ENCODE data around the gene CDC42BPA.
"Not testable (repeated sequence)": the region's sequence is repeated elsewhere in the genome, so short reads cannot be mapped to it uniquely, and the experiment has no call there.

The CDC42BPA gene

DNA sequence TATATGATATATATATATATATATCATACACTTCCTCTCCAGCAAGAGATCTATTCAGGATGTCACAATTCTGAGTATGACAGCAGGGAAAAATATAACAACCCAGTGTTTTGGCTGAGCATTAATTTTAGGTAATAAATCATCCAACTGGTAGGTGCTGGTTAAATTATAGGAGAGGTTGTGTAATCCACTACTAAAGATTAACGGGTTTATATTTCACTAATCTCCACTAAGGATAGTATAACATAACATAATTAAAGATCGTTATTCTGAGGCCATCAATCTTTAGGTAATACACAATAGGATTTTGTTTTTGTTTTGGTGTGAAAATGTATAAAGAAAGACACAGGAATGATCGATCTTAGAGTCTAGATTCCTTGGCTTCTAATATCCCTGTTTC lies 276.0 kb downstream of the CDC42BPA start:
- DNase-seq = no peak

DNA sequence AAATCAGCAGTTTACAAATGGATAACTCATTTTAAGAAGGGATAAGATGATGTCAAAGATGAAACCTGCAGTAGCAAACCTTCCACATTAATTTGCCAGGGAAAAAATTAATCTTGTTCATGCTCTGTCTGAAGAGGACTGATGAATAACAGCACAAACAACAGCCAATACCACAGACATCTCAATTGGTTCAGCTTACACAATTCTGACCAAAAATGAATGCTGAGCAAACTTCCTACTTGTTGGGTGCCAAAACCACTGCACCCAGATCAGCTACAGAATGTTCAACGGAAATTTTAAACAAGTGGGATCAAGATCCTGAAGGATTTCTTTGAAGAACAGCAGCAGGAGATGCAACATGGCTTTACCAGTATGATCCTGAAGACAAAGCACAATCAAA lies 279.9 kb downstream of the CDC42BPA start:
- DNase-seq = no peak

DNA sequence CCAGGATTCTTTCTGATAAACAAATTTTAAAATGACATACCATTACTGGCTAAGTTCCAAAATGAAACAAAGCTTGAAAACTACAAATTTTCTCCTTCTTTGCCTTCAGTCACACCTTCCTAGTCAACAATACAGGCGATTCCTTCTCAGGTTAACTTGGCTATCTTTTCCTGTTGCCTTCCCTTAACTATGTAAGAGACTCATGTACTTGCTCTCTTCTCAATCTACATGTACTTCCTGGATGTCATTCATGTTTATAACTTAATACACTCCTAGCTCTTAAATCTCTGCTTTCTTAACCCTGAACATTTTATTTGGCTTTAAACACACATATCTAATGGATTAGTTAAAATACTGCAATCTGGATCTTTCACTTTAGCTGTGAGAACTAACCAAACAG lies 281.2 kb downstream of the CDC42BPA start:
- DNase-seq = no peak

DNA sequence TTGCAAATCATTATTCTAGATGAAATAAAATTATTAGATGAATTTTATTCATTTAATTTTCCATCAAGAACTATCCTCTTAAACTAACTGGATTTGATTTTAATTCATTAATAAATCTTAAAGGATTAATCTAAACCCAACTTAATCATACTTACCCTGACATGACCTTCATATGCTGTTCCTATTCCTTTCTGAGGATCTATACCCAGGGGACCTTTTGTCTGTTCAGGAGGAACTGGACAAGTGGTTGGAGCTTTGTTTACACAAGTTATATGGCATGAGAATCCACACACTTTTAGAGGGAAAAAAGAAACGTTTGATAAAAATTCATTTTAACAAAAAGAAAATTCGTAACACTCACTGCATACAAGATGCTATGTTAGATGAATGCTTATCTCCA lies 283.0 kb downstream of the CDC42BPA start:
- peak; percentile 36 for DNase-seq

DNA sequence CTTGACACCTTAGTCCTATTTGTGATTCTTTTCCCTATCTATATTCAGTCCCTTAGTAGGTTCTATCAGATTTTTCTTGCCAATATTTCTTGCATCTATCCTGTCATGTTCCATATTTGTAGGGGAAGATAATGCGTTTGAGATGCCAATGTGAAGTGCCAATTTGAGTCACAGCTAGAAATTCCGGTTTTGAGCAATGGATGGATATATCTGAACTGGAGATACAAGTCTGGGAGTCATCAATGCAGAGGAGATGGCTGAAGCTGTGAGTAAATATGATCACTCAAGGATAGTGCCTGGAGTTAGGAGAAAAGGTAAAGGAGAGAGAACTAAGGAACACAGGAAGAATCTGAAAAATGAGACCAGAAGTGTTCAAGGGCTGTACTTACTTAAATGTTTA lies 284.4 kb downstream of the CDC42BPA start:
- no peak for DNase-seq

DNA sequence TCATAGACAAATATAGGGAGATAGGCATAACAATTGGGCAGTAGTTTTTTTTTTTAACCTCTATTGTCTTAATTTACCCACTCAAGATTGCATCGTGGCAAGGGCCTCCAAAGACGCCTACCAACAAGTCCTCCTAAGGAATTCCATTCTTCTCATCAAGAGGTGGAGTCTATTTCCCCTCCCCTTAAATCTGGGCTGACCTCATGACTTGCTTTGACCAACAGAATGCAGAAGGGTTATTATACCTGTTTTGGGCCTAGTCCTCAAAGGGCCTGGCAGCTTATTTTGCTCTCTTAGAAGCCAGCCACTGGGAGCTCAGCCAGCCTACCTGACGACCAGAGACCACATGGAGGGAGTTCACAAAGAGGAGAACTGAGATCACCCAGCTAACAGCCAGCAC lies 285.9 kb downstream of the CDC42BPA start:
- DNase-seq = no peak

DNA sequence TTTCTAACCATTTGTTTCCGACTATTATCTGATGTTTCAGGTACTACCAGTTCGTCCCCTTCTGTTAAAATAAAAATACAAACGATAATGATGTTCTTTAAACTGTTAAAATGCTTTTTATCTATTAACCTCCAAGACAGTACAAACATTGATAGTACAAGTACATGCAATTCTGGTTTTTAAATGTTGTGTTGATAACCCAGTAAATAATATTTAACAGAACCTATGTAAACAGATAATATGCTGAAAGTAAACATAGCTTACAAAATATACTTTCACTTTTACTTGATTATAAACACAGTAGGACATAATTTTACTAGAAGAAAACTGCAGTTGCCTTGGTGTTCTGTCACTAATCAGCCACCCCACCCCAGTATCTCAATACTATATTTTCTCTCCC lies 301.3 kb downstream of the CDC42BPA start:
- no peak for DNase-seq

DNA sequence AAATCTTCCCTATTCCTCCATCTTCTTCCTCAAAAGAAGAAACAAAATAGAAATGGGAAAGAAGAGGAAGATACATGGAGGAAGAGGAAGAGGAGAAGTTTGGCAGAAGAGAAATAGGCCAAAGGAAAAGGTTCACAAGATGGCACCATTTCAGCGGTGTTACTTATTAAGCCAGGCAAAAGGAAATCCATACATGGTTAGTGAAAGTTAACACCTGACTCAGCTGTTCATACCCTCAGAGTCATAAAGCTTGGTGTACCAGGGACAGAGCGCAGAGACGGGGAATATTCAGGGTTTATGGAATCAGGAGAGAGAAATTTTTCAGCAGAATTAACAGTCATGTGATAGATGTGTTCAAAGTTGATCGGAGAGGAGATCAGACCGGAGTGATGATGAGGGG lies 307.6 kb downstream of the CDC42BPA start:
- DNase-seq = no peak

DNA sequence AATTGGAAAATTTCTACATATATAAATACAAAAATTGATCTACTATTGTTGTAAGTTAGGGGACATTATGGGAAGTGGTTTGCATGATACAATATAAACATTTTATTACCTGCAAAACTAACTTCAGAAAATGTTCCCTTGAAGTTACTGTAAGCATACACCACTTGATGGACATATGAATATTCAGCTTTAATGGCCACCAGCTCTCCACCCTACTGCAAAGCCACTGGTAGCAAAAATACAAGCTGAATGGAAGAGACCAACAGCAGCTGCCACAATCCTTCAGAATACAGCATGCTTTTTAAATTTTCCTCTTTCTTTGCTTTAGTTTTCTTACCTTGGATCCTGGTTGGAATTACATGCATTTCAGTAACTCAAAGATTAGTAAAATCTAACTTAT lies 308.4 kb downstream of the CDC42BPA start:
- DNase-seq = no peak

DNA sequence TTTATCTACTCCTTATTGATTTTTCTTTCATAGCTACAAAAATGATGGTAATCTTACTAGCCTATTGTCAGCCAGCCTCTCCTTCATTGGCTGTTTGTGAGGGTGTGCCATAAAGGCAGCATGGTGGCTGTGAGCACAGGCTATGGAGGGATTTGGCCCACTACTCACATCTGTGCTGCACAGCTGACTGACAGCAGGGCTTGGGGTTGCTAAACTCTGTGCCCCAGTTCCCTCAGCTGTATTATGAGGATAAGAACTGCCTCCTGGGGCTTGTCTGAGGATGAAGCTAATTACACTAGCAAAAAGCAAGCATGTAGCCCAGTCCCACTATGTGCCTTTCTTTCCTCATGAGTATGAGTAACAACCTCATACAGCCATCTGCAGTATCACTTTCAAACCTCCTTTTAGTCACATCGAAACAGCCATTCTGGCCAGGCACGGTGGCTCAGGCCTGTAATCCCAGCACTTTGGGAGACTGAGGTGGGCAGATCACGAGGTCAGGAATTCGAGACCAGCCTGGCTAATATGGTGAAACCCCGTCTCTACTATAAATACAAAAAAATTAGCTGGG lies 312.0 kb downstream of the CDC42BPA start:
- DNase-seq = no peak

DNA sequence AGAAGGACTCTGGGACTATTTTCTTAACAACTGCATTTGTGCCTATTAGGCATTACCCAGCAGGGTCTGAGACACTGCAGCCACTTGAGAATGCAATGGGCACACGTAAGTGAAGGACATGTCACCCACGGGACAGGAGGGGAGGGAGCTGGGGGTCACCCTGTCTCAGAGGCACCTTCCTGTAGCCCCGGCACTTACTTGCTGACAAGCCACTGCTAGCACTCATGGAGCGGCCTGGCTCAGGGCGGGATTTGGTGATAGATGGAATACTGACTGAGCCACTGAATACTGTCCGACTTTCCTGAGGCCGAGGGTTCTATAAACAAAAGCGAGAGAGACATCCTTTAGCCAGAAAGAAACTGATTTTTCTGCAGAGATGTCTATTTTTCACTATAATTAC lies 313.5 kb downstream of the CDC42BPA start:
- DNase-seq = no peak

DNA sequence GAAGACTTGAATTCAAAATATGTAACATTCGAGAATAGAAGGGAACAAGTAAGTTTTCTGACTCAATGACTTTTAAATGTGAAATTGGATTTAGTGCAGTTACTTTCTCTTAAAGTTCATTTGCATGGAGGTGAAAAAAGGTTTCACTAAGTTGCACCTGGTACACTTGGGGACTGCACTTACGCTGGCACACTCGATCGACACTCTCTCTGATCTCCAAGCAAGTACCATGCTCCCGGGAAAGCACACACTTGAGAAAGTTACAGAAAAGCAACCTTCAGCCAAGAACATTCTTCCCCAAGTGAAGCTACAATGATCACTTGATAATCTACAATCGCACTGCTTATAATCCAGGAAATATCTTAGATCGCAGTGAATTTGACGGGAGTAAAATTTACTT lies 315.1 kb downstream of the CDC42BPA start:
- no peak for DNase-seq

DNA sequence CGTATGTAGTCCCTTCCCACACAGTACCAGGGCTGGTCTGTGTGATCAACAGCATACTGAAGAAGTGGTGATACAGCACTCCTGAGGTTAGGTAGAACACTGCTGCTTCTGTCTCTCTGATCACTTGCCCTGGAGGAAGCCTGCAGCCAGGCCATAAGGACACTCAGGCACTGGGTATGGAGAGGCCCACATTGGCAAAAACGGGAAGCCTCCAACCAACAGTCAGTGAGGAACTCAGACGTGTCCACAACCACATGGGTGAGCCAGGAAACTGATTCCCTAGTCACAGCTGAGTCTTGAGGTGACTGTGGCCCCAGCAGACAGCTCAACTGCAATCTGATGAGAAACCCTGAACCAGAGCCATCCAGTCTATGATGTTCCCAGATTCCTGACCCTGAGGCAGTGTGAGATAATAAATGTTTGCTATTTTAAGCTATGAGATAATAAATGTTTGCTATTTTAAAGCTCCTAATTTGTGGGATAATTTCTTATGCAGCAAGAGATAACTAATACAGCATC lies 315.7 kb downstream of the CDC42BPA start:
- DNase-seq = no peak

DNA sequence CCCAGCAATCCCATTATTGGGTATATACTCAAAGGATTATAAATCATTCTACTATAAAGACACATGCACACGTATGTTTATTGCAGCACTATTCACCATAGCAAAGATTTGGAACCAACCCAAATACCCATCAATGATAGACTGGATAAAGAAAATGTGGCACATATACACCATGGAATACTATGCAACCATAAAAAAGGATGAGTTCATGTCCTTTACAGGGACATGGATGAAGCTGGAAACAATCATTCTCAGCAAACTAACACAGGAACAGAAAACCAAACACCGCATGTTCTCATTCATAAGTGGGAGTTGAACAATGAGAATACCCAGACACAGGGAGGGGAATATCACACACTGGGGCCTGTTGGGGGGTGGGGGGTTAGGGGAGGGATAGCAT lies 318.7 kb downstream of the CDC42BPA start:
- DNase-seq = not testable (repeated sequence)

DNA sequence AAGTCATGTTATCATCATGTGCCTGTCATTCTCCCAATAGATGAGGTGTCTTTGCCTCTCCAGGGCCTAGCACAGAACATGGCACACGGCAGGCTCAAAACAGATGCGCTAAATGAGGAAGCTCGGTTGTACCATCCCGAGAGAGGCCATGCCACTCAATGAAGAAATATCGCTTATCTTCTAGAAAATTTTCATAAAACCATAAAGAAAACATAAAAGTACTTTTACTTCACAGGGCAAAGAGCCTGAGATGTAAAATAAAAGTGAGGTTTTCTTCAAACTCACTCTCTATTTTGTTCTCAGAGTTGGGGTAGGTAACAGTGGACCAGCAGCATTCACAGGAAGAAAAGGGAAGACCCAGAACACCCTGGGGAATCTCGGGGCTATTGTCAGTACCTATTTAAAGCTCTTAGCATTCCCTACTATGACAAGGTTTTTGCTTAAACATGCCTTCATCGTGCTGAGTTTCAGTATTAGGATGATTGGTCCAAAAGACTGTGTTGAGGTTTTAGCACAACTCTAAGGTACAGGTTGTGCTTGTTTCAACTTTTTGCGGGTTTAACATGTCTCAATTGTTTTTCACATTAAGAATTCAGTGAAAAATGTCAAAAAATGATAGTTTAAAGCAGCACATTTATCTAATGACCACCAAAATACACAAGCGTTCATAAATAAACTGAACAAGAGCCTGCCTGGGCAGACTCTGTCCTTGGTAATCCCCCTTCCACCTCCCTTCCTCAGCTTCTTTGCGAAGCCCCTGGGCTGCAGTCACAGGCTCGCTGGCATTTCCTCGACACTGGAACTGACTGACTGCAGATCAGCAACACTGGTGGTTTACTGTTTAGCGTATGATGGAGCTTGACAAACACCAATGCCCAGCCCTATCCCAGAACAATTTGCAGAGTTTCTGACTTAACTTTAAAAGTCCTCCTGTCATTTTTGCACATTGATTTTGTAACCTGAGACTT lies 322.6 kb downstream of the CDC42BPA start:
- DNase-seq = no peak

DNA sequence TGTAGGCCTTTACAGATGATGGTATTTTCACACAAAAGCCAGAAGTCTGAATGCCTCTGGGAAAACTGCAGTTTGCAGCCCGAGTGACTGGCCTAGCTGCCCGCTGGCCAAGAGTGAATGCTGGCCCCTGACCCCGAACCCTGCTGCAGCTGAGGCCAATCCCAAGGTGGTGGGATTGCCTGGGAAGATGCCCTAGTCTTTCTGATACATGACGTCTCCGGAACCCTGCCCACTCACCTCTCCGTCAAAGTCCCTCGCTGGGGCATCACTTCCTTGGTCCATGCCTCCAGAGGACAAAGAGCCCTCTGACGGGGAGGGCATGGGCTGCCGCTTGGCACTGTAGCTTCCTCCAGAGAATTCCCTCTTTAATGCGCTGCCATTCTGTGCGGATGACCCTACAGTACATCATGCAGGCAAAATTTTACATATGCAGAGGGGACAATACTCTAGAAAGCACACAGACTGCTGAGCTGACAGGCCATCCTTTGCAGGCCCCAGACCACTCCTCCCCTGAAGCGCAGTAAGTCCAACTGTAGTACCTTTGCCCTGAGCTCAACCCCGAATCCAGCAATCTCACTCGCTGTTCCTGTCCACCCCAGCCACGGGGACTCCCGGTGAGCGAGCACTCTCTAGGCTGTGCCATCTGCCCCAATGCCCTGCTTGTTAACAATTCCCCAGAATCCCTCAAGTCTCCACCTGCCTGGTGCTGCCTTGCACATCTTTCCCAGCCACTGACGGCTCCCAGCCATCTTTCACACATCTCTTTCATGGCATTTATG lies 323.5 kb downstream of the CDC42BPA start:
- no peak for DNase-seq

DNA sequence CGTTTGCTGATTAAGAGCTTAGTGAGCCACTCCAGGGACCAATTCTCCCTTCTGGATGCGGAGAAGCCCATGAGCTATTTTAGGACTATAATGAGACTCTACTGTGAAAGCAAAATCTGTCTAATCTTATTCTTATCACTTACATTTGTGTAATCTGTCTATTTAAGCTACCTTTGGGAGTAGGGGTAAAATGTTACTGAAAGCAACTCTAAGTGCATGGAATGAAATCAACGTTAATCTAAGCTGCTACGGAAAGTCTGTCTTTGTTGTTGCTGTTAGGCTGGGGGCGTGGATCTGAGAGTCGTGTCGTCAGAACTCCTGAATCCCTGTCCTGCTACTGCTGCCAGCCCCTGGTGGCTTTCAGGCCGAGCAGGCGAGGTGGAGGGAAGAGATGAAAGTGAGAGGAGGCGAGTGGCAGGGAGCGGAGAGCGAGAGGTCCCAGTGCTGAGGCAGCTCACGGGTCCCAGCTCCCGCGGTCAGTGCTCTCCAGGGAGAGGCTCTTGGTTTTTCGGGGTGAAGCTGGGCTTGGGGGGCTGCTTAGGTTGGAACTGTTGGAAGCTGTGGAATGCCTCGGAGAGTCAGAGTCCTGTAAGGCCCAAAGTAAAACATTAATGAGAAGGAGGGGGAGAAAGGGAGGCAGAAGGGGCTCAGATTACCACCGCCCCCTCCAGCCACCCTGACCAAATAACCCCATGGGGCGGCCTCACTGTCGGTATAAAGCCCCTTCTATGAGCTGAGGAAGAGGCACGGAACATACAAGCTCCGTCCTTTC lies 324.3 kb downstream of the CDC42BPA start:
- DNase-seq = no peak

DNA sequence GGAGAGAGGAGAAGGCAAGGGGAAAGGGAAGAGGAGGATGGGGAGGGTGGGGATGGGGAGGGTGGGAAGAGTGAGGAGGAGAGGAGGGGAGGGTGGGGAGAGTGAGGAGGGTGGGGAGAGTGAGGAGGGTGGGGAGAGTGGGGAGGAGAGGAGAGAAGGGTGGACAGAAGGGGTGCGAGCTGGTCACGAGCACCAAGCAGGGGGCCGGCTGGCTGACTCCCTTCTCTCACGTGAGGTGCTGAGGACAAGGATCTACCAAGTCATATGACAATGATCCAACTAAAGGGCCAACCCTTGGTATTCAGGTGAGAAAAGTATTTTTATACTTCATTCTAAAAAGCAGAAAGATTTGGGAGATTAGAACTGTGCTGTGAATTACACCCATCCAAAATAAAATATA lies 326.4 kb downstream of the CDC42BPA start:
- no peak for DNase-seq

DNA sequence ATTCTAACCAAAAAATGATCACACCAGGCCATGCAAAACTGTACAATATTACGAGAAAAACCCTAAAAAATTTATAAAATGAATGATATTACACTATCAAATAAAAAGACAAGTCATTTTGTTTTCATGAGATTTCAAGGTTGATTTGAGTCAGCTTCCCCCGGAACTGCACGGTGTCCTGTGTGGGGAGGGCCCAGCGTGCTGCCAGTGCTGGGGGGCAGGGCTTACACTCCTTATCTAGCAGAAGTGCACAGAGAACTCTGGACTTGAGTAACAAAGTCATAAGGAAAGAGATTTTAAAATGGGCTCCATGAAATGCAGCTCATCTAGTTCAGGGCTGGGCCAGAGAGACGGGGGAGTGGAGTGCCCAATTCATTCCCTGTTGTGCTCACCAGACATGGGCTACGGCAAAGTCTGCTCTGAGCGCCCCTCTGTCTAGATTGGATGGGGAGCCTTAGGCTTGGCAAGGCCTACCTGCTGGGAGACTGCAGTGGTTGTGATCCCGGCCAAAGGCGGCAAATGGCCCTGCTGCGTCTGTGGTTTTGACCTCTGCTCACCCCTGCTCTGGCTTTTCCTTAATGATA lies 328.1 kb downstream of the CDC42BPA start:
- no peak for DNase-seq

DNA sequence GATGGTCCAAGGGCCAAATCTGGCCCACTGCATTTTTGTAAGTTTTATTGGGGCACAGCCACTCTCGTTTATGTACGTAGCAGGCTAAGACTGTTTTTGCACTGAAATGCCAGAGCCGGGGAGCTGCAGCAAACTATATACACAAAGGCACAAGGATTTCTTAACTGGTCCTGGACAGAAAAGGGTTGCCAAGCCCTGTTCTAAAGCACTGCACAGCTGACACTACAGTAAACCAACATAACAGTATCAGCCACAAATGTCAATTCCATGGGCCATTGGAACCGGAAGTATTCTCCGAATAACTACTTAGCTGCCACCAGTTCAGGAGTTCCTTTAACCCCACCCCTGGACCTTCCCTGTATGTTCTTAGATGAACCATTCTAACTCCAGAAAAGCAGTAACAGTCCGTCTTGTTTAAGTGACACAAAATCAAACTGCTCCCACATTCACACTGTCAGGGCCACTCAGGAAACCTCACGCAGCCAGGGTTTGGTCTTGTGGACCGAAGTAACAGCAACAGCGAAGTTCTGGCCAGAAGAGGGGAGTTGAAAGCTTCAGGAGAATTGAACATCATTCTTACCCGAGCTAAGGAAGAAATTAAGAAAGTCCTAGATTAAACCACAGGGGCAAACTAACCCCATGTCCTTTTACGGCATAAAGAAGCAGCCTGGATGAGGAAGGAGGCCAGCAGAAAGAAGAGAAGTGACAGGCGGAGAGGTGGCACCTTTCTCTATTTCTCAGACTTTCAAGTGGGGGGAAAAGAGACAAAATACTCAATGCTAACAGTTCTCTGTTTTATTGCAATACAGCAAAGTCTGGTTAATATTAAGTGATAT lies 329.0 kb downstream of the CDC42BPA start:
- no peak for DNase-seq

DNA sequence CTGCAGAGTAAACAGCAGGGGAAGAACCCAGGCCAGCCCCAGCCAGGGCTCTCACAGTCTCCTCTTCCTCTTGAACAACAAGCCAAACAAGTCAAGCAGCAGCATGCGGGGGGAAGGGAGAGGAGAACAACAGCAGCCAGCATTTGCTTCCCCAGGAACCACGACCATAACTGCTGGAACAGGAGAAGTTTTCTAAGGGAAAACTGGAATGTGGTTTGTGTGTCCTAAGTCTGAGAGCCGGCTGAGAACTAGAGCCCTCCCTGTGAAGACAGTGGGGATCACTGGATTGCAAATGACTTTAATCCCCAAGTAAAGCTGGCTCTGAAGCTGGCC lies 330.0 kb downstream of the CDC42BPA start:
- no peak for DNase-seq
